ENCODE data around the gene TDRD9.

DNA sequence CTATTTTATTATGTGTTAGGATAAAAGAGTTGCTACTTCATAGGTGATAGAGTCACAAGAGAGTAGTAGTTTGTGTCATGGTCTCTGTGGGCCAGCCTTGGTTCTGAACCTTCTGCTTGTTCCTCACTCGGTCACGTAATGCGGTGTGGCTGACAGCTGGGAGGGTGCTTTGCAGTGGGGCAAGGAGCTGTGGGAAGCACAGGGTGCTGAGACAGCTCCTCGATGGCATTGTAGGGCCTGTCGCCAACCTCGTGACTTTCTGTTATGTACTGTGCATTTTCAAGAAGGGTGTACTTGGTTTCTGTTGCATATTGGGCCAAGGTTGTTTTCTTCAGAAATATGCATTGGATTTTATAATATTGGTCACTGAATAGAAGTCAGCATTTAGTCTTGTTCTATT is 75.4 kb downstream of the TDRD9 start:
- TF ChIP-seq CTCF (conservative IDR thresholded peaks at IDR 0.05; ENCODE audit: low read depth, low read length) (no peak), EZH2 (IDR thresholded peaks at IDR 0.05; ENCODE audit: low read length, unreplicated experiment) (no peak), EZH2phosphoT487 (IDR thresholded peaks at IDR 0.05; ENCODE audit: borderline replicate concordance, low read length) (no peak)
